ENCODE measurements around the gene CD8A.

CD8A gene

GRCh38 chr2:86808315-86809161 lies 17.8 kb upstream of the CD8A start:
- peak; percentile 84 for DNase-seq (ENCODE audit: low read depth)

GRCh38 chr2:86807468-86808275 lies 17.0 kb upstream of the CD8A start:
- no peak for DNase-seq (ENCODE audit: low read depth)

- DNase-seq (ENCODE audit: low read depth): no peak
Measured at GRCh38 chr2:86807133-86807467, 16.4 kb upstream of the CD8A start.

DNA sequence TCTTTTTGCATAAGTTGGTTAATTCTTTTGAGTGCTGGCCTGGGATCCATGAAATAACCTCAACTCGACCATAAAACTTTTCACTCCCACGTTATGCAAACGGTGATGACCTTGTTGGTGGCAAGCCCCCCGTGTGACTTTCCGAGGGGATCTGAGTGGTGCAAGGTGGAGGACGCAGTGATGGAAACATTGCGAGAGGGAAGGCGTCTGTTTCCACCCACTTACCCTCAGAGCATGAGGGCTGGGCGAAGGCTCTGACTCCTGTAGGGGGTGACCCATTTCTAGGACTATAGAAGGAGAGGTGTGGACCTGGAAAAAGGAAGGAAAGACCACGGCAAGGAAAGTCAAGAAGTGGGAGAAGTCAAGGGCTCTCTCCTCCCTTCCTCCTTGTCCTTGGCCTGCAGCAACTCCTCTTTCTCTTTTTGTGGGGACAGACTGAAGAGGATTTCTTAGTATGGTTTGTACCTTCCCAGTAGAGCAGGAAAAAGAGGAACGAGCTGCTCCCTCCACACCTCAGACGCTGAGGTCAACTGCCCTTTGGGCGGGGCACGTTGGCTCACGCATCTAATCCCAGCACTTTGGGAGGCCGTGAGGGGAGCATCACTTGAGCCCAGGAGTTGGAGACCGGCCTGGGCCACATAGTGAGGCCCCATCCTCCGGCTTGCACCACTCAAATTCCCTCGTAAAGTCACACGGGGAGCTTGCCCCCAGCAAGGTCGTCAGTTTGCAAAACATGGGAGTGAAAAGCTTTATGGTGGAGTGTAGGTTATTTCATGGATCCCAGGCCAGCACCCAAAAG lies 15.5 kb upstream of the CD8A start:
- DNase-seq (ENCODE audit: low read depth): no peak

DNA sequence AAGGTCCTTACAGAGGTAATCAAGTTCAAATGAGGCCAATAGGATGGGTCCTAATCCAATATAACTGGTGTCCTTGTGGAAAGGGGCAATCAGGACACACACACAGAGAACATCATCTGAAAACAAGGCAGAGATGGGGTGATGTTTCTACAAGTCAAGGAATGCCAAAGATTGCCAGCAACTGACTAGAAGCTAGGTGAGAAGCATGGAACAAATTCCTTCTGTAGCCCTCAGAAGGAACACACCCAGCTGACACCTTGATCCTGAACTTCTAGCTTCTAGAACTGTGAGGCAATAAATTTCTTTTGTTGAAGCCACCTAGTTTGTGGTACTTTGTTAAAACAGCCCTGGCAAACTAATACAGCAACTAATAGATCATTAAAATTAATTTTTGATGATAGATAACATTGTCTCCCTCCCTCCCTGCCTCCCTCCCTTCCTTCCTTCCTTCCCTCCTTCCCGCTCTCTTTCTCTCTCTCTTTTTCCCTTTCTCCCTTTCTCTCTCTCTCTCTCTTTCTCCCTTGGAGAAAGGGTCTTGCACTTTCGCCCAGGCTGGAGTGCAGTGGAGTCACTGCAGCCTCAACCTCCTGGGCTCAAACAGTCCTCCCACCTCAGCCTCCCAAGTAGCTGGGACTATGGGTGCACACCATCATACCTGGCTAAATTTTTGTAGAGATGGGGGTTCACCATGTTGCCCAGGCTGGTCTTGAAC lies 10.3 kb upstream of the CD8A start:
- DNase-seq (ENCODE audit: low read depth): no peak

GRCh38 chr2:86794861-86795260 lies 4.1 kb upstream of the CD8A start:
- DNase-seq (ENCODE audit: low read depth): no peak

- no peak for DNase-seq (ENCODE audit: low read depth)
Measured at GRCh38 chr2:86793752-86794151, 3.0 kb upstream of the CD8A start.

DNA sequence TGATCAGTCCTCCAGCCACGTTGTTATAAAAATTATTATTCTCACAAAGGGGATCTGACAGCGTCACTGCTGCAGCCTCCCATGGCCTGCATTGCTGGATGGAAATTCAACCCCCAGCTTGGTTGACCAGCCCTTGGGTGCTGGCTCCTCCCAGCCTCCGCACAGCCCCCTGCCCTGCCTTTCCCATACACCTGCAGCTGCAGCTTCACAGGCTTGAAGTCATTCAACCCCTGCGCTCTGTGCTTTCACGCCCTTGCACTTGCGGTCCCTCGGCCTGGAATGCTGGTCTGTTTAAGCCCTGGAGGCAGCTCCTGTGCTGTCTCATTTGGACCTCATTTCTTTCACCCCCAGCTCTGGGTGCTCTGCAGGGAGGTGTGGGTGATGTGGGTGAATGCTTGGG lies 860 bp upstream of the CD8A start:
- no peak for DNase-seq (ENCODE audit: low read depth)

DNA sequence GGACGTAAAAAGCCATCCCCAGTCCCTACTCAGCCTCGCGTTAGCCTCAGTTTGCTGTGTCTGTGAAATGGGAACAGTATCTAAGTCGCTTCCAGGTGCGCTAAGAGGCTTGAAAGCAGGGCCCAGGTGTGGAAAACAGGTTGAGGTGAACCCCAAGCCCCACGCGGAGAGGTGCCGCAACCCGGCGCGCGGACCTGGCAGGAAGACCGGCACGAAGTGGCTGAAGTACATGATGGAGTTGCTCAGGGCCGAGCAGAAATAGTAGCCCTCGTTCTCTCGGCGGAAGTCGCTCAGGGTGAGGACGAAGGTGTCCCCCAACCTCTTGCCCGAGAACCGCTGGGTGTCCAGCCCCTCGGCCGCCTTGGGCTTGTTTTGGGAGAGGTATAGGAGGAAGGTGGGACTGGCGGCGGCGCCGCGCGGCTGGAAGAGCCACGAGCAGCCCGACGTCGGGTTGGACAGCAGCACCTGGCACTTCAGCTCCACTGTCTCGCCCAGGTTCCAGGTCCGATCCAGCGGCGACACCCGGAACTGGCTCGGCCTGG lies 508 bp downstream of the CD8A start:
- DNase-seq (ENCODE audit: low read depth): no peak

- DNase-seq (ENCODE audit: low read depth): no peak
Measured at GRCh38 chr2:86789687-86790133, 1.0 kb downstream of the CD8A start.

- no peak for DNase-seq (ENCODE audit: low read depth)
Measured at GRCh38 chr2:86788881-86789686, 1.6 kb downstream of the CD8A start.

- DNase-seq (ENCODE audit: low read depth): no peak
Measured at GRCh38 chr2:86788165-86788564, 2.5 kb downstream of the CD8A start.

GRCh38 chr2:86787736-86788135 lies 3.0 kb downstream of the CD8A start:
- no peak for DNase-seq (ENCODE audit: low read depth)

DNA sequence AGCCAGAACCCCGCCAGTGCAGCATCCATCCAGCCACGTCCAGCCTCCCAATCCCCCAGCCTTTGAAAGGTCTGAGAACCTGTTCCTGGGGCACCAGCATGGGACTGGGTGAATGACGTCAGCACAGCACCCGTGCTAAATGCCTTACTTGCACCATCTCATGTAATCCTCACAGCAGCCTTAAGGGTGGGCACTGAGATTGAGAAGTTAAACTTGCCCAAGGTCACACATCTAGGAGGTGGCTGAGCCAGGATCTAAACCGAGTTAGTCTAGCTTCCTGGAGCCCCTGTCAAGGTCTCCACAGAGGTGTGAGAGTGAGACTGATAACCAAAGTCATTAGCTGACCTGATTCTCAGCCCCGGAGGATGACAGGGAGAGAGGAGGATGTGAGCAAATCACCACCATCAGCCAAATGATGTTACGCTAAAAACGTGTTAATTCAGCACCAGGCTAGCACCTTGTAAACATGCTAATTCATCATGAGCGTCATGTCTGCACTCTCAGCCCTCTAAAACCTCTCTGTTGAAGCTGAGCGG lies 4.6 kb downstream of the CD8A start:
- no peak for DNase-seq (ENCODE audit: low read depth)

GRCh38 chr2:86785456-86785855 lies 5.3 kb downstream of the CD8A start:
- no peak for DNase-seq (ENCODE audit: low read depth)

GRCh38 chr2:86783615-86784339 lies 6.9 kb downstream of the CD8A start:
- no peak for DNase-seq (ENCODE audit: low read depth)

DNA sequence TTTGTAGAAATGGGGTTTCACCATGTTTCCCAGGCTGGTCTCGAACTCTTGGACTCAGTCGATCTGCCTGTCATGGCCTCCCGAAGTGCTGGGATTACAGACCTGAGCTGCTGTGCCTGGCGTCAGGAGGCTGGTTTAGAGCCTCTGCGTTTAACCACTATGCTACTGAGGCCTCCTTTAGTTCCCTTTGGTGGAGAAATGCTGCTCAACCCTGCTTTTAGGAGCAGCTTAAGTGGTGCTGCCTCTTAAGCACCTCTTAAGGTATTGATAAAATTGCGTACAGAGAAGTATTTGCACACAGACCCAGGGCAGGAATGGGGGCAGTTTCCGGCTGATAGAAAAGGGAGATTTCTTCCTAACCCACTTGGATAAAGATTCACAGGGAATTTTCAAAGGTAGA lies 8.0 kb downstream of the CD8A start:
- no peak for DNase-seq (ENCODE audit: low read depth)

DNA sequence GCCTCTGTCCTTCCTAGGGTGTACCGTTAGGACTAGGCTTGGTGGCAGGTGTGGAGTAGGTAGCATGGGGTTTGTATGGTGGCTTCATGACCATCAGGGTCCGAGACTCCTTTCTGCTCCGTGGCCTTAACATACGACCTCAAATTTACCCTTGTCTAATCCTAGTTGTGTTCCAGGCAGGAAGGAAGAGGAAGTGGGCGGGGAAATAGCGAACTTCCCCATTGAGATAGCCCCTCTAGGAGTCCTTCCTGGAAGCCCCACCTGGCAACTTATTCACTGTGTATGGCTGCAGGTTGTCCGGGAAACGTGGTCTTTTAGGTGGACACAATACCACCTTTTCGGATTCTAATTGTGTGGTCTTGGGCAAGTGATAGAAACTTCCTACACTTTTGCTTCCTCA lies 9.3 kb downstream of the CD8A start:
- no peak for DNase-seq (ENCODE audit: low read depth)

DNA sequence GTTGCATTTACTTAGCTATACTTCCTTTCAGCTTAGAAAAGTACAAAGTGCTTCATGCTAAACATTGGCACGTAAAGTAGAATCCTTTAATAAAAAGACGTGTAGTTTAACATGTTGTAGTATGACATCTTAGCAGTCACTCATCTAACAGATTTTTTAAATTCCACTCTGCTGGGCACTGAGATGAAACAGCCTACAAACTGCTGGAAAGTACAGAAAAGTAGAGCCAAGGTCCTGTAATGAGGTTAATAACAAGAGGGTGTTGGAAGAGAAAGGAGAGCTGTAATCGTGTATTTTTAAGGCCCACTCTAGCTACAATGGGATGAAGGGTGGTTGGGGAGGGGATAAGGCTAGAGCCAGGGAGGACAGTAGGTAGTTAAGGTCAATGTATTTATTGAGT lies 10.7 kb downstream of the CD8A start:
- no peak for DNase-seq (ENCODE audit: low read depth)

GRCh38 chr2:86778957-86779356 lies 11.8 kb downstream of the CD8A start:
- DNase-seq (ENCODE audit: low read depth): no peak

Data from stimulated activated CD4-positive, alpha-beta T cell treated with anti-CD3 and anti-CD28 coated beads, Interleukin-2, amount 100 ng/mL, for 4 hours (primary cell).